Mucosa of descending colon (tissue), 3 donors: Measurements from ENCODE around the gene MTCP1. TPM values are rescaled to one million over a fixed set of nuclear protein-coding genes. Genes with fewer than 3 reads are reported as not detected.

ENCODE experiments used
- ATAC-seq: fragments of 200-7000 bp; cut with Tn5 transposase; one replicate; pipeline ENCODE4 v1.9.1; 2020; ENCODE audit warnings: mild to moderate bottlenecking, moderate library complexity
- DNase-seq, 3 donors: peaks; one replicate each; pipeline ENCODE4 v3.0.0-alpha.2; 2020
- H3K36me3 ChIP-seq: fragments of 200-600 bp; one replicate; pipeline ENCODE4 v1.8.0; 2021; ENCODE audit warnings: low read depth, mild to moderate bottlenecking
- H3K4me1 ChIP-seq: fragments of 200-600 bp; one replicate; pipeline ENCODE4 v1.8.0; 2021; ENCODE audit warnings: low read depth, mild to moderate bottlenecking
- H3K4me3 ChIP-seq: fragments of 200-600 bp; one replicate; pipeline ENCODE4 v1.8.0; 2021; ENCODE audit warnings: mild to moderate bottlenecking
- H3K9me3 ChIP-seq: fragments of 200-600 bp; one replicate; pipeline ENCODE4 v1.8.0; 2021; ENCODE audit warnings: mild to moderate bottlenecking
- CTCF ChIP-seq: fragments of 200-600 bp; IDR thresholded peaks from one replicate; pipeline ENCODE4 v1.8.0; 2022; ENCODE audit warnings: antibody characterized with exemption, mild to moderate bottlenecking
- intact Hi-C, 2 donors: fragments of 100-400 bp; cut with DNase I in 1 of 2; cut with micrococcal nuclease in 1 of 2; formaldehyde crosslinking; loops; one replicate each; pipeline versions ENCODE4 v1.11.0 to v1.11.1; 2022; cut with DNase I, micrococcal nuclease
- total RNA-seq, 3 donors: library from RNA; stranded (reverse); fragmentation: NEBNext Ultra II Directional in 2 of 3; extraction: Animal tissue kit (Norgen Biotek cat#: 25700) in 2 of 3; gene quantifications; one replicate each; pipeline versions ENCODE4 v1.2.1 to v1.2.4, GENCODE V29; 2021 to 2023
- donor health status: DM: no; HTN: no; CAD: no; lungs with moderate emphysema.
- donor health status: DM: no; HTN: no; CAD: no.
- donor health status: DM: no; HTN: yes; CAD: no.

Gene MTCP1
- total RNA-seq, 3 donors from 2014 or later, result 11.7 to 22.3 (median 20.1) TPM

- no peak for DNase-seq
- Histone ChIP-seq H3K9me3 (no peaks in the 10 kb centered on the region), H3K36me3 (no peaks in the 10 kb centered on the region), H3K4me3 (no peak overlapping the region), H3K4me1 (no peaks in the 10 kb centered on the region)
- intact Hi-C loops, result no loop called here
- no peak for TF ChIP-seq CTCF
- no peak for ATAC-seq
Observed at GRCh38 chrX:155026420-155026726, 44.6 kb downstream of the MTCP1 start.

GRCh38 chrX:155023907-155024833, 46.8 kb downstream of the MTCP1 start:
- Histone ChIP-seq H3K36me3 (no peaks in the 10 kb centered on the region), H3K9me3 (no peaks in the 10 kb centered on the region), H3K4me1 (no peaks in the 10 kb centered on the region), H3K4me3 (no peak overlapping the region)
- intact Hi-C loops, result no loop called here
- ATAC-seq, result no peak
- no peak for DNase-seq
- no peak for TF ChIP-seq CTCF

GRCh38 chrX:155022585-155022984, 48.4 kb downstream of the MTCP1 start, which contains the start of gene F8:
TSS of gene F8 (minus strand) at chrX:155022723. CDS start at chrX:155022552, 171 bp downstream.
- Histone ChIP-seq H3K9me3 (no peaks in the 10 kb centered on the region), H3K4me1 (no peaks in the 10 kb centered on the region), H3K36me3 (no peaks in the 10 kb centered on the region), H3K4me3 (no peak within 1 kb of the TSS)
- intact Hi-C loops, result no loop called here
- TF ChIP-seq CTCF, result no peak
- DNase-seq (no peak), ATAC-seq (no peak)

GRCh38 chrX:155020591-155020990, 50.3 kb downstream of the MTCP1 start:
- H3K4me1 ChIP-seq, result no peaks in the 10 kb centered on the region
- H3K36me3 ChIP-seq, result no peaks in the 10 kb centered on the region
- TF ChIP-seq CTCF, result no peak
- intact Hi-C loops, result no loop called here
- ATAC-seq, result no peak
- H3K4me3 ChIP-seq, result no peak overlapping the region
- no peak for DNase-seq
- H3K9me3 ChIP-seq, result no peaks in the 10 kb centered on the region

Other genes starting within 250 kb of the MTCP1 start
- gene SMIM9, start 236.5 kb downstream of the MTCP1 start, total RNA-seq, result not detected
- 10 to 100 TPM; 27.8 to 45.8 (median 31.2) TPM for gene F8A1, start 184.8 kb downstream of the MTCP1 start, total RNA-seq
- 10 to 100 TPM in 1 of 3 donors, 1 to 10 TPM in 2; 2.8 to 14.0 (median 5.4) TPM for gene F8, start 48.4 kb downstream of the MTCP1 start, total RNA-seq
- 10 to 100 TPM; 48.9 to 92.8 (median 53.3) TPM for gene FUNDC2, start 44.3 kb downstream of the MTCP1 start, total RNA-seq
- 1 to 10 TPM; 1.9 to 5.2 (median 4.8) TPM for gene CMC4, start within 50 bp of the MTCP1 start, total RNA-seq
- gene BRCC3, start 372 bp upstream of the MTCP1 start, total RNA-seq, result 10 to 100 TPM; 28.5 to 35.7 (median 32.0) TPM
- gene VBP1, start 145.3 kb upstream of the MTCP1 start, total RNA-seq, result 10 to 100 TPM; 27.4 to 36.7 (median 32.8) TPM
- gene RAB39B, start 193.4 kb upstream of the MTCP1 start, total RNA-seq, result under 1 TPM; 0.17 to 0.79 (median 0.27) TPM